KOPT-K1 (cell line): ENCODE measurements around the gene CLTCL1.
"Not testable (repeated sequence)": the region's sequence is repeated elsewhere in the genome, so short reads cannot be mapped to it uniquely, and the experiment has no call there.

Source experiments
- H3K27ac ChIP-seq: fragments of 200-600 bp; sonication (generic); 2 replicates; pipeline ENCODE4 v1.5.1; 2016; ENCODE audit warnings: antibody characterized with exemption, mild to moderate bottlenecking, low read depth, low read length; ENCODE audit not compliant: poor library complexity, severe bottlenecking
- H3K36me3 ChIP-seq: fragments of 200-600 bp; sonication (generic); 2 replicates; pipeline ENCODE4 v1.5.1; 2017; ENCODE audit warnings: antibody characterized with exemption, mild to moderate bottlenecking, low read length, moderate library complexity; ENCODE audit not compliant: insufficient read depth
- H3K9me3 ChIP-seq: fragments of 200-600 bp; sonication (generic); 2 replicates; pipeline ENCODE4 v1.5.1; 2017; ENCODE audit warnings: antibody characterized with exemption, low read length, mild to moderate bottlenecking; ENCODE audit not compliant: insufficient read depth, poor library complexity, severe bottlenecking

Gene CLTCL1

DNA sequence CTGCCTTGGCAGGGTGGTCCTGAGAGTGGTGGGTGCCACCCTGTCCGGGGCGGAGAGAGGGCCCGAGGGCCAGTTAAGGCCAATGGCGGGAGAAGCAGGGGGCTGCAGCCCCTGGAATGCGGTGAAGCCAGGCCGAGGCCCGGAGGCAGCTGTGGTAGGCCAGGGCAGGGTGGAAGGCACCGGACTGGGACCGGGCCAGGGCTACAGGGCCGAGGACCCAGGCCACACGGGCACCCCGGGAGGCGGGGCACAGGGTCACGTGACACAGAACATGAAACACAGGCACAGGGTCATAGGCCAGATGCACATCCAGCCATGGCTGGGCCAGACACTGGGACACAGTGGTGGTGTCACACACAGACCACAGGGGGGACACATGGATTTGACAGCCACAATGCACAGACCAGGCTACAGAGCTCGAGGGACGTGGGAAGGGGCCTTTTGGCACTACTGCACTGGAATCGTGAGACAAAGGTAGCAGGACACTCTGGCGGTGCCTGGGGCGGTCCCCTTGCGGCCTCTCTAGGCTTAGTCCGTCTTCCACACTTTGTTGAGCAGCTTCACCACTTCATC is 115.8 kb downstream of the CLTCL1 start:
- H3K36me3 ChIP-seq: peaks cover 30% of the 10 kb centered on the region; the same call in 1 of the 2 replicates
- H3K27ac ChIP-seq: no peak overlapping the region
- H3K9me3 ChIP-seq: no peaks in the 10 kb centered on the region

DNA sequence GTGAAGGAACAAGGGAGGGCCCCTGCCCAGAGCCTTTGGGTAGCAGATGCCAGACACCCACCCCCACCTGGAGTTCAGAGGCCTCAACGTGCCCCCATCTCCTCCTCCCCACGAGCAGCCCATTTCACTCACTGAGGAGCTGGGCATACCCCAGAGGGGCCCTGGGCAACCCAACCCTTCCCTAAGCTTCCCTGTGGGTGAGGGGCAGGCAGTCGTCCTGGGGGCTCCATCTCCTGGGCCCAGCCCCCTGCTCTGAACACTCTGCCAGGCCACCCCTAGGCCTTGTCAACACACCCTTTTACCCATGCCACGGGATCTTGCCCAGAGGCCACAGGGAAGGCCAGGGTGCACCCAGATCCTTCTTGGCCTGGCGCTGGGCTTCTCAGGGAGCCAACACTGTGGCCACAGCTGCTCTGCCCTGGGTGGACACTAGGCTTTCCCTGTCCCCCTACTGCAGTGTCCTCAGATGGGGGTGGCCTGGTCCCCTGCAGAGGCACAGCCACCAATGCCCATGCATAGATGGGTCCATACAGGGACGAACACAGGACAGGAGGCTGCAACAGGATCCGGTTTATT is 116.4 kb downstream of the CLTCL1 start:
- no peaks in the 10 kb centered on the region for H3K9me3 ChIP-seq
- H3K36me3 ChIP-seq: peaks cover 30% of the 10 kb centered on the region; the same call in 1 of the 2 replicates
- H3K27ac ChIP-seq: no peak overlapping the region

DNA sequence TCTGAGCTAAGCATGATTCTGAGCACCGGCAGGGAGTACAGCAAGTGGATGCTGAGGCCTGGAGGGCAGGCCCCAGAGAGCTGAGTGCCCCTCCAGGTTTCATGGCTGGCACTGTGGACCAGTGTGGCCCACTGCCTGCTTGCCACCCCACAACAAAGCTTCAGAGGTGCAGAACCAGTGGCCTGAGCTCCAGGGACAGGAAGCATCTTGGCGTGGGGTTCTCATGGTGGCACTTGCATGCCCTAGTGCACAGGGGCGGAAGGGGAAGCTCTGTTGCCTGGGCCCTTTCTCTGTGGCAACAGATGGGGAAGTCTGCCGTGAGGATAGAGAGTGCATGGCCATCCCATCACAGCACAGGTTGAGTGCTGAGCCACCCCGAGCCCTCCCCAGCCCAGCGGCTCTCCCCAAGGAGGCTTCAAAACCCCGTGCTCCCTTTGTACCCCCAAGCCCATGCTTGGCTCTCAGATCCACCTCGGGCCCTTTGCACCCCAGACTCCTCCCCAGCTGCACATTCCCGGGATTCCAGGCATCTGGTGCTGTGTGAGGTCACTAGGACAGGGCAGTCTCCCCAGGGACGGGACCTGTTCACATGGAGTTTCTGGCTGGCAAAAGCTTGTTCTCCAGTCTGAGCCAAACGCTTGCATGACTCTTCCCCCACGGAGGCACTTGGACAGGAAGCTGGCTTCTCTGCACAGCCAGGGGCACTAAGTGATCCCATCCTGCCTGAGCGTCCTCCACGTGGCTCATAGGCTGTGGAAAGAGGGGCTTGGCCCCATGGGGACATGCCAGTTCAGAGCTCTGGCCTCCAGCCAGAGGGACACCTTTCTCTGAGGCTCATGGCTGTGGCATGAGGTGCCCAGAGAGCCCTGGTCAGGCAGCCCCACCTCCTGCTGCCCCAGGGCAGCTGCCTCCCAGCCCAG is 117.2 kb downstream of the CLTCL1 start:
- Histone ChIP-seq H3K27ac (no peak overlapping the region), H3K9me3 (no peaks in the 10 kb centered on the region), H3K36me3 (peaks cover 30% of the 10 kb centered on the region; the same call in 1 of the 2 replicates)

DNA sequence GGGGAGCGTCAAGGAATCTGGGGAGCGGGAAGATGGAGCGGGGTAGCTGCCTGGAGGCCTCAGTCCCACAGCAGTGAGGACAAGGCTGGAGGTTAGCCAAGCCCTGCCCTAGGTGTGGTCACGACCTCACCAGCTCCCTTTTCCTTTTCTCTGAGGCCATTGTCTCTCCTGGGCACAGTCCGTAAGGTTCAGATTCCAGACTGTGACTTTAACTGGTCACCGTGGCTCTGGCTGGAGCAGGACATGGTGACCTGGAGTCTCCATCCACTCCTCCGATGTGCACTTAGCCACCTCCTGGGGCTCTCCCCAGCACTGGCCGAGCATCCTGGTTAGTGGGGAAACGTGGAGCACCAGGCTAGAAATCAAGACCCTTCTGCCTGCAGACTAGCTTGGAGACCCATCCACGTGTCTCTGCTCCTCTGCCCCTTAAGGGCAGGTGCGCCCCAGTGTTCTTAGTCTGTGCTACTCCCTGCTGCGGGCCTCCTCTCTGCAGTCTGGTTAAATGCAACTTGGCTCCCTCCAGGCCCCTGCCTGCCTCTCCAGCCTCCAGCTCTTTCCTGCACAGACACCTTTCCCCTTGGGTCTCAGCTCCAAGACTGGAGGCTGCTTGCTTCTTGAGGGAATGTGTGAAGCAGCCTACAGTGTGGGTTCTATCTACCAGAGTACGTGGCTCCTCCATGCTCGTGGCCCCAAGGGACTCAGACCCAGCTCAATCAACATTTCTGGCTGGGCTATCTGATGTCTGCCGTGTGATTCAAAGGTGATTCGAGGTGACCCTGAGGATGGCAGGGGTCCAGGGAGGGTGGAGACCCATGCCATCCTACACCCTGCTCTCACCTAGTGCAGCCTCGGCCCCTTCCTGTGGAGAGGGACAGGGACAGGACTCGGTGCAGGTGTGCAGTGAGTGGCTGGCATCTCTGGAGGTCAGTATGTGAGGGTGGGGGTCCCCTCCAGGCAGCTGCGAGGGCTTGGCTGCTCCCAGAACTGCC is 118.2 kb downstream of the CLTCL1 start:
- no peak overlapping the region for H3K27ac ChIP-seq
- H3K36me3 ChIP-seq: peaks cover 30% of the 10 kb centered on the region; the same call in 1 of the 2 replicates
- no peaks in the 10 kb centered on the region for H3K9me3 ChIP-seq

DNA sequence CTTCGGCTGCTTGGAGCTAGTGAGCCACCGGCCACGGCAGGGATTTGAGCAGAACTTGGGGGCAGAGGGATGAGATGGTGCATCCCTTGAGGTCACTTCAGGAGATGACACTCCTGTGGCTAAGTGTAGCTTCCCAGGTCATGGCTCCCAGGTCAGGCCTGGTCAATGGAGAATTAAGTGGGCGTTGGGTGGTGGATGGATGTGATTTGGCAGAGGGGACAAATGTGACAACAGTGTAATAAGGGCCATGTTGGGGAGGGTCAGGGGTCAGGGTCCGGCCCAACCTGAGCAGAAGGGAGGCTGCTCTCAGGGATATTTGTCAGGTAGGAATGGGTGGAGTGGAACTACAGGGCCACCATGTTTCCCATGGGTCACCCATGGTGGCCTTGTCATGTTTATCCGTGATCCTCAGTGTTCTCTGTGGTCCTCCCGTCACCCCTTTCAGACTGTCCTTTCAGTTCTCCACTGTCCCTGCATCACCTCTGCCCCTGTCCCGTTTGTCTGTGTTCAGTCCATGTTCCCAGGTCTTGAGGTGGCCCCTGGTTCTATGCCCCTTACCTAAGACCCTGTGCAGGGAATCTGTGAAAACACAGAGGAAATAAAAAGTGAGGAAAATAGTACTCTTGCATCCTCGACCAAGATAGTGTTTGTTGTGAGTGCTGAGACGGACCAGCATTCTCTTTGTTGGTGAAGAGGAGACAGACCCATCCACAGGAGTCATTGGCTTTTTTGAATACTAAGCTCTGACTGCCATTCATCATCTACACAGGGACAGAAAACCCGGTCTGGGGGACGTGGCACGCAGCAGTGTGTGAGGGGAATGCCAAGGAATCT is 119.1 kb downstream of the CLTCL1 start:
- Histone ChIP-seq H3K36me3 (peaks cover 30% of the 10 kb centered on the region; the same call in 1 of the 2 replicates), H3K9me3 (no peaks in the 10 kb centered on the region), H3K27ac (peak overlapping the region; percentile 74)

DNA sequence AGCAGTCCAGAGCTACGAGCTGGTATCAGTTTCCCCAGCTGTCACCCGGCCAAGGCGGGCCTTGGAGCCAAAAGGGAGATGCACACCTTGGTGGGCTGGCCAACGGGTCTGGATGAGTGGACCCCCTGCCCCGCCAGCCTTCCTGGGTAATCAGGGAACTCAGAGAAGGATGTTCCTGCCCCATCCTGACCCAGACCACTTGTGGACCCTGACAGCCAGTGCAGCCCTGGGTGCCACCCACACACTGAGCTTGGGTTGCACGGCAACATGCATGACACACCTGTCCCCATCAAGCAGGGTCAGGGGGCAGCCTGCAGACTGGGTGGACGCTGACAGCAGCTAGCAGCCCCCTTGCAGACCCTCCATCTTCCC is 121.6 kb downstream of the CLTCL1 start:
- no peaks in the 10 kb centered on the region for H3K9me3 ChIP-seq
- no peak overlapping the region for H3K27ac ChIP-seq
- H3K36me3 ChIP-seq: peaks cover 16% of the 10 kb centered on the region; the same call in 1 of the 2 replicates

DNA sequence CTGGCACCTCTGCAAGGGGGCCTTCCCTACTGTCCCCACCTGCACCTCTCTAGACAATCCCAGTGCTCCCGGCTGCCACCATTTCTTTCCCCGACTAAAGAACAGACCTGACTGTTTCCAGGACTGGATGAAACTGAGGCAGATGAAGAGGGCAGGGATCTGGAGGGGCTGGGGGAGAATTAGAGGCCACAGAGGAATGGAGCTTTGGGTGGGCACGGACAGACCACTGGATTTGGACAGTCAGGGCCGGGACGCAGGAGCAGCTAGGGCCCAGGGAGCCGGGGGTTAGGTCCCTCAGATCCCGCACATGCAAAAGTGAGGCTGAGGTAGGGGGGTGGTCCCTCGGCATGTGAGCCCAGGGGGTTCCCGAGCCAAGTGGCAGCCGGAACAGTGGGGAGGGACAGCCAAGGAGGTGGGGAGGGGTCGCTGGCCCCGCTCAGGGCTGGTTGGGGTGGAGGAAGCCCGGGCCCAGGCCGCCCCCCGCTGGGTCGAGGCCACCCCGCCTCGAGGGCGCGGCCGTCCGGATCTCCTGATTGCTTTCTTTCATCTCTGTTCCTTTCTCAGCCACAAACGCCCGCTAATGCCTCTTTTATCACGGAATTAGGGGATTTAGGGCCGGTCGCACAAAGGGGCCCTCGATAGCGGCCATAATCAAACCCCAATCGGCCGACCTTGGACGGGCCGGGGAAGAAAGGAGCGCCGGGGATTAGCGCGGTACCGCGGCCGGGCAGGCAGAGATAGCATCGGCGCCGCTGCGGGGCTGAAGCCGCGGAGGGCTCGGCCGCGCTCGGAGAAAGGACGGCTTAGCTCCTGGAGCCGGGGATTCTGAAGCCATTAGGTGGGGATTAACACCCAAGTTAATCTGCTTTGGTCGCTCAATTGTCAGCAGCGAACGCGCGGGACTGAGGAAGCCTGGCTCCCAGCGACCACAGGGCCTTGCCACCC is 122.2 kb downstream of the CLTCL1 start:
- no peak overlapping the region for H3K27ac ChIP-seq
- H3K36me3 ChIP-seq: peaks cover 10% of the 10 kb centered on the region; the same call in 1 of the 2 replicates
- peaks cover 4% of the 10 kb centered on the region for H3K9me3 ChIP-seq

DNA sequence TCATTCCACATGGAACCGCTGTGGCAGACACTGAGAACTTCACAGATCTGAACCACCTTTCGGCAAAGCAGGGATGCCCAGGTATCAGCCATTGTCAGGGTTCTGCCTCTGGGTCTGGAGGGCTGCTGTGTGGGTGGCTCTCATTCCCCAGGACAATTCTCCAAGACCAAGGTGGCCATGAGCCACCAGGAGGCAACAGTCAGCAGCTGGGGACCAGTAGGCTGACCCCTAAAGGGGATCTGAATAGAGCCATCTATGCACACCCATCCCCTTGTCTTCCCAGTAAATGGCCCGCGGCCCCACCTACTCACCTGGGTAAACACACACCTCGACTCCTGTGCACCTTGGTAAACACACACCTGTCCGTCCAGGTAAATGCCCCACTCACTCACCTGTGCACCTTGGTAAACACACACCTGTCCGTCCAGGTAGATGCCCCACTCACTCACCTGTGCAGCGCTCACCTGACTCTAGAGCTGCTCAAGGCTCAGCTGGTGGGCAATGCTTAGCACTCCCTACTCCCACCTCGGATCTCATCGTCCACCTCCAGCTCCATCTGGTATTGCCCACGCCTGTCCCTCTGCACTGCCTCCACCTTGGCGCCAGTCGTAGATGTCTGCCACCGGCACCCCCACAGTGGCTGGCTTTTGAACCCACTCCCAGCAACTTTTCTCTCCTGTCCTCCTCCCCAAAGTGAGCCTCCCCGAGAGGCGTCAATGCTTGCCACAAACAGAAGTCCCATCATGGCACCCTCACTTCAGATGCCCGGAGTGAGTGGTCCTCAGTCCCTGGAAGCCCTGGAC is 123.2 kb downstream of the CLTCL1 start:
- Histone ChIP-seq H3K36me3 (no peaks in the 10 kb centered on the region; the same call in 1 of the 2 replicates), H3K27ac (no peak overlapping the region), H3K9me3 (peaks cover 6% of the 10 kb centered on the region)

DNA sequence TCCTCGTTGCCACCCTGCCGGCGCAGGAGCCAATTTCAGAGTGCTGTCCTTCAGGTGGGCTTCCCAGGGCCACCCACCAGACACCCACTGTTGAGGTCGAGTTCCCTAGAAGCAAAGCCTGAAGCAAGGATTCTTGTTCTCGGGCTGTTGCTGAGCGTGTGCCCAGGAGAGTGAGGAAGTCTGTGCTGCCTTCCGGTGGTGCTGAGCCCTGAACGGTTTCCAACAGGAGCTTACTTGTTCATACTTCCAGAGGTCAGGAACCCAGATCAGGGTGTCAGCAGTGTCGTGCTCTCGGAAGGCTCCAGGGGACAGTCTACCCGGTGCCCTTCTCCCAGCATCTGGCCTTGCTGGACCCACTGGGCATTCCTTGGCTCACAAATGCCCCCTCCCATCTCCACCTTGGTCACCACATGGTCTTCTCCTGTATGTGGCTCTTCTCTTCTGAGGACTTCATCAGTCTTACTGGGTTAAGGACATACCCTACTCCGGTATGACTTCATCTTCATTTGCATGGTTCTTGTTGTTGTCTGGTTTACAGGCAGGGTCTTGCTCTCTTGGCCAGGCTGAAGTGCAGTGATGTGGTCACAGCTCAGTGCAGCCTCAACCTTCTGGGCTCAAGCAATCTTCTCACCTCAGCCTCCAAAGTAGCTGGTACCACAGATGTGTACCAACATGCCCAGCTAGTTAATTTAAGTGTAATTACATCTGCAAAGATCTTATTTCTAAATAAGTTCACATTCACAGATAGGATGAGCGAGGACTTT is 124.2 kb downstream of the CLTCL1 start:
- H3K9me3 ChIP-seq: peaks cover 6% of the 10 kb centered on the region
- no peaks in the 10 kb centered on the region for H3K36me3 ChIP-seq
- no peak overlapping the region for H3K27ac ChIP-seq

DNA sequence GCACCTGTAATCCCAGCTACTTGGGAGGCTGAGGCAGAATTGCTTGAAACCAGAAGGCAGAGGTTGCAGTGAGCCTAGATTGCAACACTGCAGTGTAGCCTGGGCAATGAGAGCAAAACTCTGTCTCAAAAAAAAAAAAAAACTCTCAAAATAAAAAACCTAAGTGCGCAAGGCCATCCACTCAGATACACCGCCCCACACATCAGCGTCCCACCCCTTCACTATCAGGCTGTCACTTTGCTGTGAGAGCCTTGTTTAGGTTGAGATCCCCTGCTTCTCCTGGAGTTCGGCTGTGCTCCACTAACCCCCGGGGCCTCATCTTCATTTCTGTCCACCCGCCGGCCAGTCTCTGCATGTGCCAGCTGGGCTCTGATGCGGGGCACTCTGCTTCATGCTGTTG is 125.1 kb downstream of the CLTCL1 start:
- Histone ChIP-seq H3K27ac (no peak overlapping the region), H3K36me3 (no peaks in the 10 kb centered on the region), H3K9me3 (peaks cover 6% of the 10 kb centered on the region)

DNA sequence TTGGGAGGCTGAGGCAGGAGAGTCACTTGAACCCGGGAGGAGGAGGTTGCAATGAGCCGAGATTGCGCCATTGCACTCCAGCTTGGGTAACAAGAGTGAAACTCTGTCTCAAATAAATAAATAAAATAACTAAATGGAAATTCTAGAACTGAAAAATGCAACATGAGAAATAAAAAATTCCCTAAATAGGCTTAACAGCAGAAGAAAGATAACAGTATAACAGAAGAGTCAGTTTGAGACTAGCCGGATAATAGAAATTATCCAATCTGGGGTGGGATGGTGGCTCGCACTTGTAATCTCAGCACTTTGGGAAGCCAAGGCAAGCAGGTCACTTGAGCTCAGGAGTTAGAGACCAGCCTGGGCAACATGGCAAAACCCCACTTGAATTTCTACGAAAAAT is 127.1 kb downstream of the CLTCL1 start:
- no peak overlapping the region for H3K27ac ChIP-seq
- H3K9me3 ChIP-seq: peaks cover 6% of the 10 kb centered on the region
- H3K36me3 ChIP-seq: no peaks in the 10 kb centered on the region

DNA sequence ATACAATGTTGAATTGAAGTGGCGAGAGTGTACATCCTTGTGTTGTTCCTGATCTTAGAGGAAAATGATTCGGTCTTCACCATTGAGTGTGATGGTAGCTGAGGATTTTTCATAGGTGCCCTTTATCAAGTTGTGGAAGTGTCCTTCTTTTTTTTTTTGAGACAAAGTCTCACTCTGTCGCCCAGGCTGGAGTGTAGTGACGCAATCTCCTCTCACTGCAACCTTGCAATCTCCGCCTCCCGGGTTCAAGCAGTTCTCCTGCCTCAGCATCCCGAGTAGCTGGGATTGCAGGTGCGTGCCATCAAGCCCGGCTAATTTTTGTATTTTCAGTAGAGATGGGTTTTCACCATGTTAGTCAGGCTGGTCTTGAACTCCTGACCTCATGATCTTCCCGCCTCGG is 132.9 kb downstream of the CLTCL1 start:
- not testable (repeated sequence) for H3K36me3 ChIP-seq, H3K27ac ChIP-seq, H3K9me3 ChIP-seq
